ENCODE measurements around the gene ARPC2. TPM values are rescaled to one million over a fixed set of nuclear protein-coding genes. Genes with fewer than 3 reads are reported as not detected.
A peak's percentile ranks its signal among the peaks of the same experiment; 100 is the strongest.

The ARPC2 gene
- total and polyA plus RNA-seq, 2 of the 13 experiments (the other 11 are each of a cell fraction or from before 2014, with no cell fraction given) = 168 to 303 TPM

DNA sequence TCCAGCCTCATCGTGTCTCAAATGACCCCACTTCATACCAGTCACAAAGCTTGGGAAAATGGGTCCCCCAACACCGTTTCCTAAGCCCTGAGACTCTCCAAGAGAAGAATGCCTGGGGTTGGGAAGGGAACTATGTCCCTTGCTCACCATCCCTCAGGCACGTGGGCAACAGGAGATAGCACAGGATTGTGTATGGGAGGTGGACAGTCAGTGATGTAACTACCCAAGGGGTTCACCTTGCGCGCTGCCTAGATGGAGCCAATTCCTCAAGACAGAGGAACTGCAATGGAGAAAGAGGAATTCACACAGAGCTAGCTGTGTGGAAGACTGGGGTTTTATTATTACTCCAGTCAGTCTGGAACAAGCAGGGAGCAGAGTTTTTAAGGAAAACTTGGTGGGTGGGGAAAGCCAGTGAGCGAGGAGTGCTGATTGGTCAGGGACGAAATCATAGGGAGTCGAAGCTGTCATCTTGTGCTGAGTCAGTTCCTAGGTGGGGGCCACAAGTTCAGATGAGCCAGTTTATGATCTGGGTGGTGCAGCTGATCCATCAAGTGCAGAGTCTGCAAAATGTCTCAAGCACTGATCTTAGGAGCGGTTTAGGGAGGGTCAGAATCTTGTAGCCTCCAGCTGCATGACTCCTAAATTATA, 36.4 kb upstream of the ARPC2 start:
- no peak for FAIRE-seq
- H3K36me3 ChIP-seq (replicated peaks in 1 of 2; ENCODE audit: control insufficient read depth in 1 of 2, insufficient read depth in 2 of 2, low read length in 2 of 2) = no peaks in the 10 kb centered on the region
- no peaks in the 10 kb centered on the region for H3K79me2 ChIP-seq (ENCODE audit: insufficient read depth, low read length)
- CTCF ChIA-PET (ENCODE audit: low intra/inter-chr PET ratio, low total read pairs) = no interaction called here
- H3K27ac ChIP-seq (ENCODE audit: extremely low read length, insufficient read depth, low read length) = no peak overlapping the region
- no peak overlapping the region for H3K4me2 ChIP-seq (ENCODE audit: low read depth, low read length)
- no peak overlapping the region for H3K9ac ChIP-seq (ENCODE audit: insufficient read depth, low read depth, low read length)
- in situ Hi-C loops (cut with HindIII; ENCODE audit: extremely low pct_ligation_motif_present, low pct_unique_long_range_greater_than_20kb) = no loop called here
- DNase-seq (ENCODE audit: low spot score) = no peak
- no peak overlapping the region for H2AFZ ChIP-seq (ENCODE audit: low read length)
- WGBS (ENCODE audit: low lambda C conversion rate) = 37% methylated on average over 9 of the region's 9 CpGs
- ATAC-seq = peak; percentile 51
- peaks cover 10% of the 10 kb centered on the region for H3K4me1 ChIP-seq (ENCODE audit: insufficient read depth, low read length)
- no peak overlapping the region for H3K4me3 ChIP-seq (replicated peaks in 1 of 3; ENCODE audit: insufficient read depth in 1 of 3, low read depth in 2 of 3, low read length in 3 of 3)
- BruUV-seq (replicated peaks) = no TSS peak
- POLR2A ChIA-PET = no interaction called here
- H3K27me3 ChIP-seq (ENCODE audit: control insufficient read depth in 1 of 2, insufficient read depth in 2 of 2, low read length in 2 of 2) = peaks cover 0 to 18% of the 10 kb centered on the region in 2 experiments; a peak in 4 of 5 replicates
- TF ChIP-seq NFIB (CRISPR knock-in tag; IDR thresholded peaks at IDR 0.05; ENCODE audit: borderline replicate concordance) (0 out of 2 replicates have a peak, but pooled peaks have one; percentile 1), SKI (IDR thresholded peaks at IDR 0.05; ENCODE audit: partially characterized antibody) (no peak)
- TF ChIP-seq, protein P1, sequence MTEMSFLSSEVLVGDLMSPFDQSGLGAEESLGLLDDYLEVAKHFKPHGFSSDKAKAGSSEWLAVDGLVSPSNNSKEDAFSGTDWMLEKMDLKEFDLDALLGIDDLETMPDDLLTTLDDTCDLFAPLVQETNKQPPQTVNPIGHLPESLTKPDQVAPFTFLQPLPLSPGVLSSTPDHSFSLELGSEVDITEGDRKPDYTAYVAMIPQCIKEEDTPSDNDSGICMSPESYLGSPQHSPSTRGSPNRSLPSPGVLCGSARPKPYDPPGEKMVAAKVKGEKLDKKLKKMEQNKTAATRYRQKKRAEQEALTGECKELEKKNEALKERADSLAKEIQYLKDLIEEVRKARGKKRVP (CRISPR knock-in tag; IDR thresholded peaks at IDR 0.05) = no peak
- TF ChIP-seq, protein P2, sequence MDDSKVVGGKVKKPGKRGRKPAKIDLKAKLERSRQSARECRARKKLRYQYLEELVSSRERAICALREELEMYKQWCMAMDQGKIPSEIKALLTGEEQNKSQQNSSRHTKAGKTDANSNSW (CRISPR knock-in tag; IDR thresholded peaks at IDR 0.05; ENCODE audit: borderline replicate concordance) = no peak
- H3K9me3 ChIP-seq (ENCODE audit: low read length) = no peaks in the 10 kb centered on the region
- H4K20me1 ChIP-seq (ENCODE audit: insufficient read depth, low read length) = no peaks in the 10 kb centered on the region
- intact Hi-C loops (cut with micrococcal nuclease; ENCODE audit: unreplicated experiment) = loop anchor here (10.0 kb wide), 1 partner anchor 214 kb away; the partner anchor contains the start of gene CTDSP1

DNA sequence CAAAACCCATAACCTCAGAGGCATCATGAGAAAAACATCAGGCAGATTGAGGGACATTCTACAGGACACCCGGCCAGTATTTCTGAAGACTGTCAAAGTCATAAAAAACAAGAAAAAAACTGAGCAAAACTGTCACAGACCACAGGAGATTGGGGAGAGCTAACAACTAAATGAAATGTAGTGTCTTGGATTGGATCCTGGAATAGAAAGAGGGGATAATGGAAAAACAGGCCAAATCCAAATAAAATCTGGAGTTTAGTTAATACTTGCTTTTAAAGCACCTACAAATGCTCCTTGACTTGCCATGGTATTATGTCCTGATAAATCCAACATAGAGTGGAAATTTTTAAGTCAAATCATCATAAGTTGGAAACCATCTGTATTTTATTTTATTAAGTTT, 32.7 kb upstream of the ARPC2 start:
- Histone ChIP-seq H4K20me1 (ENCODE audit: insufficient read depth, low read length) (no peaks in the 10 kb centered on the region), H3K9ac (ENCODE audit: insufficient read depth, low read depth, low read length) (no peak overlapping the region), H3K4me2 (ENCODE audit: low read depth, low read length) (no peak overlapping the region), H3K27ac (ENCODE audit: extremely low read length, insufficient read depth, low read length) (no peak overlapping the region), H2AFZ (ENCODE audit: low read length) (no peak overlapping the region), H3K4me1 (ENCODE audit: insufficient read depth, low read length) (peaks cover 25% of the 10 kb centered on the region), H3K36me3 (replicated peaks in 1 of 2; ENCODE audit: control insufficient read depth in 1 of 2, insufficient read depth in 2 of 2, low read length in 2 of 2) (no peaks in the 10 kb centered on the region), H3K4me3 (replicated peaks in 1 of 3; ENCODE audit: insufficient read depth in 1 of 3, low read depth in 2 of 3, low read length in 3 of 3) (no peak overlapping the region), H3K27me3 (ENCODE audit: control insufficient read depth in 1 of 2, insufficient read depth in 2 of 2, low read length in 2 of 2) (peaks cover 0 to 14% of the 10 kb centered on the region in 2 experiments; a peak in 1 of 5 replicates), H3K79me2 (ENCODE audit: insufficient read depth, low read length) (no peaks in the 10 kb centered on the region), H3K9me3 (ENCODE audit: low read length) (no peaks in the 10 kb centered on the region)
- BruUV-seq (replicated peaks) = no TSS peak
- 0% methylated on average over 1 of the region's 1 CpG for WGBS (ENCODE audit: low lambda C conversion rate)
- DNase-seq (ENCODE audit: low spot score) (no peak), FAIRE-seq (no peak), ATAC-seq (no peak)
- intact Hi-C loops (cut with micrococcal nuclease; ENCODE audit: unreplicated experiment) (loop anchor here (10.0 kb wide), 1 partner anchor 210 kb away; the partner anchor contains the start of gene CTDSP1), in situ Hi-C loops (cut with HindIII; ENCODE audit: extremely low pct_ligation_motif_present, low pct_unique_long_range_greater_than_20kb) (no loop called here)
- ChIA-PET POLR2A (no interaction called here), CTCF (ENCODE audit: low intra/inter-chr PET ratio, low total read pairs) (no interaction called here)
- TF ChIP-seq, protein P3, sequence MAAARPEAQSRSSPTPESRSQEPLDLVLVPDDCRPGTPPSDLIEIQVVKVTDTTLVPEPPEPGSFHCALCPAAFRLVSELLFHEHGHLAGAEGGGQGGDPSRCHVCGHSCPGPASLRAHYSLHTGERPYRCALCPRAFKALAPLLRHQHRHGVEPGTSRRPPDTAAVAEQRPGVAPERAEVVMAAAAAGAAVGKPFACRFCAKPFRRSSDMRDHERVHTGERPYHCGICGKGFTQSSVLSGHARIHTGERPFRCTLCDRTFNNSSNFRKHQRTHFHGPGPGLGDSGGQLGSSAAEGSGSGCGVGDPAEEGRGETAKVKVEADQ (CRISPR knock-in tag; IDR thresholded peaks at IDR 0.05; ENCODE audit: borderline replicate concordance) = no peak
- TF ChIP-seq, protein P4, sequence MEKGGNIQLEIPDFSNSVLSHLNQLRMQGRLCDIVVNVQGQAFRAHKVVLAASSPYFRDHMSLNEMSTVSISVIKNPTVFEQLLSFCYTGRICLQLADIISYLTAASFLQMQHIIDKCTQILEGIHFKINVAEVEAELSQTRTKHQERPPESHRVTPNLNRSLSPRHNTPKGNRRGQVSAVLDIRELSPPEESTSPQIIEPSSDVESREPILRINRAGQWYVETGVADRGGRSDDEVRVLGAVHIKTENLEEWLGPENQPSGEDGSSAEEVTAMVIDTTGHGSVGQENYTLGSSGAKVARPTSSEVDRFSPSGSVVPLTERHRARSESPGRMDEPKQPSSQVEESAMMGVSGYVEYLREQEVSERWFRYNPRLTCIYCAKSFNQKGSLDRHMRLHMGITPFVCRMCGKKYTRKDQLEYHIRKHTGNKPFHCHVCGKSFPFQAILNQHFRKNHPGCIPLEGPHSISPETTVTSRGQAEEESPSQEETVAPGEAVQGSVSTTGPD (CRISPR knock-in tag; IDR thresholded peaks at IDR 0.05) = no peak
- TF ChIP-seq, protein P5, sequence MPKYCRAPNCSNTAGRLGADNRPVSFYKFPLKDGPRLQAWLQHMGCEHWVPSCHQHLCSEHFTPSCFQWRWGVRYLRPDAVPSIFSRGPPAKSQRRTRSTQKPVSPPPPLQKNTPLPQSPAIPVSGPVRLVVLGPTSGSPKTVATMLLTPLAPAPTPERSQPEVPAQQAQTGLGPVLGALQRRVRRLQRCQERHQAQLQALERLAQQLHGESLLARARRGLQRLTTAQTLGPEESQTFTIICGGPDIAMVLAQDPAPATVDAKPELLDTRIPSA (CRISPR knock-in tag; IDR thresholded peaks at IDR 0.05; ENCODE audit: borderline replicate concordance) = no peak
- TF ChIP-seq, protein P6, sequence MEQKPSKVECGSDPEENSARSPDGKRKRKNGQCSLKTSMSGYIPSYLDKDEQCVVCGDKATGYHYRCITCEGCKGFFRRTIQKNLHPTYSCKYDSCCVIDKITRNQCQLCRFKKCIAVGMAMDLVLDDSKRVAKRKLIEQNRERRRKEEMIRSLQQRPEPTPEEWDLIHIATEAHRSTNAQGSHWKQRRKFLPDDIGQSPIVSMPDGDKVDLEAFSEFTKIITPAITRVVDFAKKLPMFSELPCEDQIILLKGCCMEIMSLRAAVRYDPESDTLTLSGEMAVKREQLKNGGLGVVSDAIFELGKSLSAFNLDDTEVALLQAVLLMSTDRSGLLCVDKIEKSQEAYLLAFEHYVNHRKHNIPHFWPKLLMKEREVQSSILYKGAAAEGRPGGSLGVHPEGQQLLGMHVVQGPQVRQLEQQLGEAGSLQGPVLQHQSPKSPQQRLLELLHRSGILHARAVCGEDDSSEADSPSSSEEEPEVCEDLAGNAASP (CRISPR knock-in tag; IDR thresholded peaks at IDR 0.05; ENCODE audit: borderline replicate concordance) = no peak
- TF ChIP-seq ATF7 (IDR thresholded peaks at IDR 0.05) (no peak), ATF7 (CRISPR knock-in tag; IDR thresholded peaks at IDR 0.05) (no peak), PCBP1 (IDR thresholded peaks at IDR 0.05; ENCODE audit: borderline replicate concordance, low read depth, low read length) (no peak)
